K562 (cell line): Measurements from ENCODE around the gene GGCT. TPM values are rescaled to one million over a fixed set of nuclear protein-coding genes. Genes with fewer than 3 reads are reported as not detected.

Source experiments
- ATF7 ChIP-seq: fragments of 450-650 bp; IDR thresholded peaks from 2 replicates; pipeline ENCODE4 v1.7.1; 2014; ENCODE audit warnings: mild to moderate bottlenecking, moderate library complexity
- C11orf30 ChIP-seq: fragments of 450-650 bp; IDR thresholded peaks from 2 replicates; pipeline ENCODE4 v1.6.1; 2016; ENCODE audit warnings: low read depth, mild to moderate bottlenecking
- CBFA2T2 ChIP-seq: fragments of 450-650 bp; conservative IDR thresholded peaks from 2 replicates; pipeline ENCODE4 v1.6.1; 2017; ENCODE audit warnings: mild to moderate bottlenecking
- CHD4 ChIP-seq: fragments of 200-600 bp; sonication (generic); IDR thresholded peaks from 3 replicates; pipeline ENCODE4 v1.6.1; 2012; ENCODE audit warnings: low read depth, mild to moderate bottlenecking, mixed read lengths, low read length, inconsistent platforms; ENCODE audit not compliant: insufficient read depth, insufficient replicate concordance, poor library complexity, severe bottlenecking
- CREM ChIP-seq: IDR thresholded peaks from 2 replicates; pipeline ENCODE4 v1.6.1; 2014; ENCODE audit warnings: antibody characterized with exemption, low read depth
- CTBP1 ChIP-seq: fragments of 450-650 bp; IDR thresholded peaks from 2 replicates; pipeline ENCODE4 v1.6.1; 2016; ENCODE audit warnings: borderline replicate concordance
- DEAF1 ChIP-seq: fragments of 450-650 bp; formaldehyde crosslinking; IDR thresholded peaks from 2 replicates; pipeline ENCODE4 v1.4.0; 2020; ENCODE audit warnings: mild to moderate bottlenecking, moderate library complexity
- FOSL1 ChIP-seq: fragments of 200-800 bp; sonication (Bioruptor generic); conservative IDR thresholded peaks from 2 replicates; pipeline ENCODE4 v1.6.1; 2016; ENCODE audit warnings: missing genetic modification characterization, missing compliant biosample characterization
- FOXK1 ChIP-seq: sonication (generic); formaldehyde crosslinking; IDR thresholded peaks from 2 replicates; pipeline ENCODE4 v1.8.0; 2022; ENCODE audit warnings: missing genetic modification reagents, mild to moderate bottlenecking, borderline replicate concordance
- HDAC1 ChIP-seq, 2 experiments: fragments of 450-650 bp; IDR thresholded peaks; 2 replicates each; pipeline ENCODE4 v1.6.1; 2016 to 2017; ENCODE audit warnings: inconsistent platforms in 1 of 2, mild to moderate bottlenecking in 1 of 2, moderate library complexity in 1 of 2
- IRF1 ChIP-seq: sonication (generic); formaldehyde crosslinking; IDR thresholded peaks from 2 replicates; pipeline ENCODE4 v1.8.0; 2022; ENCODE audit warnings: missing genetic modification reagents, mild to moderate bottlenecking, borderline replicate concordance
- KDM1A ChIP-seq, 2 experiments: fragments of 450-650 bp; IDR thresholded peaks; 2 replicates each; pipeline ENCODE4 v1.6.1; 2016; ENCODE audit warnings: mild to moderate bottlenecking in 2 of 2
- PHF21A ChIP-seq: fragments of 450-650 bp; IDR thresholded peaks from 2 replicates; pipeline ENCODE4 v1.6.1; 2017; ENCODE audit warnings: low read depth, borderline replicate concordance
- RBM15 ChIP-seq: fragments of 200-400 bp; formaldehyde crosslinking; IDR thresholded peaks from 2 replicates; pipeline ENCODE4 v1.6.1; 2018; ENCODE audit warnings: mild to moderate bottlenecking, low read length, moderate library complexity; ENCODE audit not compliant: insufficient read depth
- STAT6 ChIP-seq: sonication (generic); formaldehyde crosslinking; IDR thresholded peaks from 2 replicates; pipeline ENCODE4 v1.8.1; 2023; ENCODE audit warnings: mild to moderate bottlenecking, missing genetic modification reagents
- TAF1 ChIP-seq: IDR thresholded peaks from 2 replicates; pipeline ENCODE4 v1.6.1; 2011; ENCODE audit warnings: mild to moderate bottlenecking, low read length, moderate library complexity; ENCODE audit not compliant: insufficient read depth, control insufficient read depth, severe bottlenecking; ENCODE audit errors: extremely low read depth
- TAL1 ChIP-seq: fragments of 450-650 bp; IDR thresholded peaks from 2 replicates; pipeline ENCODE4 v1.6.1; 2016; ENCODE audit warnings: mild to moderate bottlenecking
- TCF7 ChIP-seq: sonication (generic); IDR thresholded peaks from 2 replicates; pipeline ENCODE4 v1.6.1; 2016; ENCODE audit warnings: antibody characterized with exemption, borderline replicate concordance
- ZNF140 ChIP-seq: fragments of 250-450 bp; sonication (Bioruptor Pico); IDR thresholded peaks from 2 replicates; pipeline ENCODE4 v1.8.0; 2021; ENCODE audit warnings: moderate library complexity, mild to moderate bottlenecking, inconsistent platforms
- ZNF592 ChIP-seq: fragments of 450-650 bp; IDR thresholded peaks from 2 replicates; pipeline ENCODE4 v1.6.1; 2017; ENCODE audit warnings: antibody characterized with exemption, mild to moderate bottlenecking
- polyA plus RNA-seq, 8 experiments: library from polyadenylated mRNA; depleted of rRNA in 4 of 8; stranded (reverse) in 5 of 8; unstranded in 3 of 8; fragments of >200 nt; fragmentation: Nextera tagmentation in 2 of 8; fragmentation: Illumina TruSeq in 1 of 8; extraction: Ambion mirVana in 2 of 8; extraction: Trizol in 1 of 8; gene quantifications; 2 replicates each; pipeline versions ENCODE4 v1.2.1 to v1.2.3, GENCODE V29; 2011 to 2014; ENCODE audit warnings: inconsistent platforms in 1 of 8, missing spikeins in 1 of 8
- total RNA-seq, 7 experiments: library from RNA; depleted of rRNA in 6 of 7; stranded (reverse); fragments of >200 nt in 6 of 7; fragmentation: Illumina TruSeq in 2 of 7; extraction: Trizol in 2 of 7; gene quantifications; 2 replicates each; pipeline versions ENCODE4 v1.2.1 to v1.2.3, GENCODE V29; 2011 to 2021; ENCODE audit warnings: low replicate concordance in 1 of 7

Gene GGCT
- total and polyA plus RNA-seq, 9 of the 15 experiments (the other 6 are each of a cell fraction or from before 2014, with no cell fraction given): 79.0 to 349 (median 136) TPM

- TF ChIP-seq CREM: peak; percentile 57; the same call in 1 of the 2 replicates
- no peak for TF ChIP-seq C11orf30
- 0 out of 2 replicates have a peak, but pooled peaks have one; percentile 32 for TF ChIP-seq ATF7
- no peak for TF ChIP-seq CHD4
- TF ChIP-seq PHF21A: 0 out of 2 replicates have a peak, but pooled peaks have one; percentile 20
- TF ChIP-seq STAT6 (CRISPR knock-in tag): no peak
- TF ChIP-seq KDM1A (IDR thresholded peaks at IDR 0.05): peak; percentile 10 to 46; a peak in 2 of 4 replicates
- TF ChIP-seq FOXK1 (CRISPR knock-in tag): no peak
- TF ChIP-seq TAF1: peak; percentile 16
- TF ChIP-seq FOSL1 (tag): peak; percentile 84
- no peak for TF ChIP-seq ZNF592
- no peak for TF ChIP-seq DEAF1 (CRISPR knock-in tag)
- TF ChIP-seq RBM15: no peak
- peak; percentile 87 for TF ChIP-seq TCF7
- TF ChIP-seq CTBP1: 0 out of 2 replicates have a peak, but pooled peaks have one; percentile 21
- TF ChIP-seq CBFA2T2: peak; percentile 61
- 0 out of 4 replicates have a peak, but pooled peaks of 1 of the 2 experiments have one; percentile 18 for TF ChIP-seq HDAC1 (IDR thresholded peaks at IDR 0.05)
- no peak for TF ChIP-seq ZNF140
- TF ChIP-seq IRF1 (CRISPR knock-in tag): no peak
- peak; percentile 47 for TF ChIP-seq TAL1
Observed at GRCh38 chr7:30525429-30525828, 20.8 kb upstream of the GGCT start (continued).
